Panc1 (cell line): ENCODE measurements around the gene TRABD2A. TPM values are rescaled to one million over a fixed set of nuclear protein-coding genes. Genes with fewer than 3 reads are reported as not detected.

Experiments used
- ATAC-seq: fragments of 200-7000 bp; cut with Tn5 transposase; 2 replicates; pipeline ENCODE4 v1.9.1; 2020; ENCODE audit warnings: mild to moderate bottlenecking, moderate library complexity
- BruUV-seq: library from RNA; stranded (reverse); fragments of 400-500 nt; replicated peaks from 2 replicates; lab custom pipeline; 2021; lab: Mats Ljungman, UMichigan
- CTCF ChIA-PET: fragments of 300-600 bp; sonication (Branson Sonifier 250); formaldehyde crosslinking; loops from one replicate; lab custom pipeline; 2022; ENCODE audit warnings: antibody characterized with exemption; lab: Charles Lee
- POLR2A ChIA-PET: fragments of 300-600 bp; sonication (Branson Sonifier 250); formaldehyde crosslinking; loops from one replicate; lab custom pipeline; 2022; ENCODE audit warnings: antibody characterized with exemption; lab: Charles Lee
- DNase-seq: peaks from one replicate; pipeline ENCODE4 v3.0.0-alpha.2; 2010; ENCODE audit warnings: low read depth, low spot score
- H3K27ac ChIP-seq: 2 replicates; pipeline ENCODE4 v1.5.1; 2011; ENCODE audit warnings: mild to moderate bottlenecking, low read length, inconsistent platforms
- H3K27me3 ChIP-seq: fragments of 200-500 bp; sonication (Bioruptor generic); 2 replicates; pipeline ENCODE4 v1.6.0; 2014; ENCODE audit warnings: low read length, inconsistent platforms; ENCODE audit not compliant: control insufficient read depth, insufficient read depth
- H3K36me3 ChIP-seq: fragments of 200-500 bp; sonication (Bioruptor generic); 2 replicates; pipeline ENCODE4 v1.5.1; 2014; ENCODE audit warnings: inconsistent platforms, mild to moderate bottlenecking, low read length, moderate library complexity; ENCODE audit not compliant: control insufficient read depth, insufficient read depth
- H3K4me1 ChIP-seq: 2 replicates; pipeline ENCODE4 v1.5.1; 2011; ENCODE audit warnings: inconsistent platforms, mild to moderate bottlenecking, low read length, moderate library complexity; ENCODE audit not compliant: control insufficient read depth, insufficient read depth
- H3K4me3 ChIP-seq, 2 experiments: 2 replicates each; pipeline ENCODE4 v1.5.1; 2011 to 2012; ENCODE audit warnings: low read depth in 2 of 2, low read length in 2 of 2, mild to moderate bottlenecking in 2 of 2, inconsistent platforms in 1 of 2, moderate library complexity in 1 of 2
- H3K9me3 ChIP-seq: fragments of 200-500 bp; sonication (Bioruptor generic); 2 replicates; pipeline ENCODE4 v1.5.1; 2014; ENCODE audit warnings: low read depth, mild to moderate bottlenecking, inconsistent platforms, low read length, moderate library complexity; ENCODE audit not compliant: control insufficient read depth, insufficient read depth
- POLR2AphosphoS5 ChIP-seq: IDR thresholded peaks from 2 replicates; pipeline ENCODE4 v1.6.1; 2012; ENCODE audit warnings: mild to moderate bottlenecking, low read depth, low read length, moderate library complexity
- SIN3A ChIP-seq: IDR thresholded peaks from 2 replicates; pipeline ENCODE4 v1.6.1; 2012; ENCODE audit warnings: low read depth, mild to moderate bottlenecking, low read length, moderate library complexity, borderline replicate concordance; ENCODE audit not compliant: insufficient read depth
- TCF7L2 ChIP-seq: IDR thresholded peaks from 2 replicates; pipeline ENCODE4 v1.6.1; 2011; ENCODE audit warnings: mild to moderate bottlenecking, low read depth, low read length, inconsistent platforms
- in situ Hi-C: cut with HindIII; loops from 2 replicates; pipeline ENCODE4 v1.10.0; 2016; ENCODE audit warnings: low sequenced_read_pairs, low pct_unique_long_range_greater_than_20kb
- intact Hi-C: fragments of 100-400 bp; cut with micrococcal nuclease; formaldehyde crosslinking; loops from one replicate; pipeline ENCODE4 v1.10.0; 2022; ENCODE audit not compliant: unreplicated experiment
- total RNA-seq: library from RNA; stranded (reverse); gene quantifications from one replicate; pipeline ENCODE4 v1.2.1, GENCODE V29; 2021; ENCODE audit not compliant: unreplicated experiment
- TF ChIP-seq, protein P1 (sequence below), 2 experiments: IDR thresholded peaks; 2 replicates each; pipeline ENCODE4 v1.6.1; 2011 to 2012; ENCODE audit warnings: low read depth in 2 of 2, control low read depth in 1 of 2, low read length in 1 of 2, mild to moderate bottlenecking in 1 of 2, moderate library complexity in 1 of 2; ENCODE audit not compliant: insufficient read depth in 1 of 2
- TF ChIP-seq, protein P2 (sequence below): fragments of 450-650 bp; IDR thresholded peaks from 2 replicates; pipeline ENCODE4 v1.5.1; 2017; ENCODE audit warnings: mild to moderate bottlenecking

TRABD2A gene
- total RNA-seq, 1 experiment from 2014 or later: 1.7 TPM

DNA sequence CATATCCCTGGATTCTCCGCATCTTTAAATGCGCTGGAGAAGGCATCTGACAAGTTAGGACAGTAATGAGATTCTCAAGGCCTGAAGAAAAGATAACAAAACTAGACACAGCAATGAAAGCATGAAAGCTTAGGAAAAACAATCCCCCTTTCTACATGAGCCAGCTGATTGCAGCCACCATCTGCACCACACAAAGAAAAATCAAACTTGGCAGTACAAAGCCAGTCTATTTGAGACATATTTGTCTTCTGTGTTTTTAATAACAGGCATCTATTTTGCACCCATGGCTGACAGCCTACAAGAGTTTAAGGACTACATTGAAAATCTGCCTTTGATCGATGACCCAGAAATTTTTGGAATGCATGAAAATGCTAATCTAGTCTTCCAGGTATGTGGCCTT is 83.6 kb downstream of the TRABD2A start:
- H3K4me1 ChIP-seq: no peaks in the 10 kb centered on the region
- no TSS peak for BruUV-seq
- POLR2A ChIA-PET: no interaction called here
- no peak for DNase-seq
- H3K27me3 ChIP-seq: no peaks in the 10 kb centered on the region
- TF ChIP-seq TCF7L2: no peak
- TF ChIP-seq POLR2AphosphoS5: no peak
- no peak for TF ChIP-seq SIN3A
- TF ChIP-seq, protein P1, sequence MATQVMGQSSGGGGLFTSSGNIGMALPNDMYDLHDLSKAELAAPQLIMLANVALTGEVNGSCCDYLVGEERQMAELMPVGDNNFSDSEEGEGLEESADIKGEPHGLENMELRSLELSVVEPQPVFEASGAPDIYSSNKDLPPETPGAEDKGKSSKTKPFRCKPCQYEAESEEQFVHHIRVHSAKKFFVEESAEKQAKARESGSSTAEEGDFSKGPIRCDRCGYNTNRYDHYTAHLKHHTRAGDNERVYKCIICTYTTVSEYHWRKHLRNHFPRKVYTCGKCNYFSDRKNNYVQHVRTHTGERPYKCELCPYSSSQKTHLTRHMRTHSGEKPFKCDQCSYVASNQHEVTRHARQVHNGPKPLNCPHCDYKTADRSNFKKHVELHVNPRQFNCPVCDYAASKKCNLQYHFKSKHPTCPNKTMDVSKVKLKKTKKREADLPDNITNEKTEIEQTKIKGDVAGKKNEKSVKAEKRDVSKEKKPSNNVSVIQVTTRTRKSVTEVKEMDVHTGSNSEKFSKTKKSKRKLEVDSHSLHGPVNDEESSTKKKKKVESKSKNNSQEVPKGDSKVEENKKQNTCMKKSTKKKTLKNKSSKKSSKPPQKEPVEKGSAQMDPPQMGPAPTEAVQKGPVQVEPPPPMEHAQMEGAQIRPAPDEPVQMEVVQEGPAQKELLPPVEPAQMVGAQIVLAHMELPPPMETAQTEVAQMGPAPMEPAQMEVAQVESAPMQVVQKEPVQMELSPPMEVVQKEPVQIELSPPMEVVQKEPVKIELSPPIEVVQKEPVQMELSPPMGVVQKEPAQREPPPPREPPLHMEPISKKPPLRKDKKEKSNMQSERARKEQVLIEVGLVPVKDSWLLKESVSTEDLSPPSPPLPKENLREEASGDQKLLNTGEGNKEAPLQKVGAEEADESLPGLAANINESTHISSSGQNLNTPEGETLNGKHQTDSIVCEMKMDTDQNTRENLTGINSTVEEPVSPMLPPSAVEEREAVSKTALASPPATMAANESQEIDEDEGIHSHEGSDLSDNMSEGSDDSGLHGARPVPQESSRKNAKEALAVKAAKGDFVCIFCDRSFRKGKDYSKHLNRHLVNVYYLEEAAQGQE (IDR thresholded peaks at IDR 0.05; ENCODE audit: insufficient read depth in 1 of 2, low read depth in 2 of 2, low read length in 1 of 2): no peak
- TF ChIP-seq, protein P2, sequence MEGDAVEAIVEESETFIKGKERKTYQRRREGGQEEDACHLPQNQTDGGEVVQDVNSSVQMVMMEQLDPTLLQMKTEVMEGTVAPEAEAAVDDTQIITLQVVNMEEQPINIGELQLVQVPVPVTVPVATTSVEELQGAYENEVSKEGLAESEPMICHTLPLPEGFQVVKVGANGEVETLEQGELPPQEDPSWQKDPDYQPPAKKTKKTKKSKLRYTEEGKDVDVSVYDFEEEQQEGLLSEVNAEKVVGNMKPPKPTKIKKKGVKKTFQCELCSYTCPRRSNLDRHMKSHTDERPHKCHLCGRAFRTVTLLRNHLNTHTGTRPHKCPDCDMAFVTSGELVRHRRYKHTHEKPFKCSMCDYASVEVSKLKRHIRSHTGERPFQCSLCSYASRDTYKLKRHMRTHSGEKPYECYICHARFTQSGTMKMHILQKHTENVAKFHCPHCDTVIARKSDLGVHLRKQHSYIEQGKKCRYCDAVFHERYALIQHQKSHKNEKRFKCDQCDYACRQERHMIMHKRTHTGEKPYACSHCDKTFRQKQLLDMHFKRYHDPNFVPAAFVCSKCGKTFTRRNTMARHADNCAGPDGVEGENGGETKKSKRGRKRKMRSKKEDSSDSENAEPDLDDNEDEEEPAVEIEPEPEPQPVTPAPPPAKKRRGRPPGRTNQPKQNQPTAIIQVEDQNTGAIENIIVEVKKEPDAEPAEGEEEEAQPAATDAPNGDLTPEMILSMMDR: no peak
- no peak overlapping the region for H3K27ac ChIP-seq
- intact Hi-C loops: no loop called here
- in situ Hi-C loops: no loop called here
- ATAC-seq: no peak
- H3K4me3 ChIP-seq: no peak overlapping the region
- CTCF ChIA-PET: no interaction called here
- H3K36me3 ChIP-seq: no peaks in the 10 kb centered on the region
- no peaks in the 10 kb centered on the region for H3K9me3 ChIP-seq

DNA sequence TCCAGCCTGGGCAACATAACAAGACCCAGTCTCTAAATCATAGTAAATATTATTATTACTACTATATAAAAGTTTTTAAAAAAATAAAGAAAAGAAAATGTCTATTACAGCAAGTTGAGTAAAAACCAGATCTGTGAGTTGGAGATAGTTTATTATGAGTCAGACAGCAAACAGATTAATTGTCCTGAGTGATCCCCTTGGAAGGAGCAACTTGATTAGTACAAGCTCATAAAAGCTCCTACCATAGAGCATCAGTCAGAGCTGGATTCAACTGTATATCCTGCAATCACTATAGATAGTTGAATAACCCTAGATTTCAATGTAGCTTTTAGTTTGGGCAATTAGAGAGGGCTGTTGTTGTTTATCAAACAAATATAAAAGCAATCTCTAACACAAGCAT is 84.1 kb downstream of the TRABD2A start:
- Histone ChIP-seq H3K27me3 (no peaks in the 10 kb centered on the region), H3K27ac (no peak overlapping the region), H3K36me3 (no peaks in the 10 kb centered on the region), H3K4me1 (no peaks in the 10 kb centered on the region), H3K4me3 (no peak overlapping the region), H3K9me3 (no peaks in the 10 kb centered on the region)
- ChIA-PET POLR2A (interaction anchor here (0.6 kb wide), 1 partner anchor 79 kb away, joined by 3 read pairs; no protein-coding TSS in a partner anchor), CTCF (no interaction called here)
- in situ Hi-C loops (no loop called here), intact Hi-C loops (no loop called here)
- TF ChIP-seq POLR2AphosphoS5 (no peak), TCF7L2 (no peak), SIN3A (no peak)
- TF ChIP-seq, protein P2: no peak
- TF ChIP-seq, protein P1 (IDR thresholded peaks at IDR 0.05; ENCODE audit: insufficient read depth in 1 of 2, low read depth in 2 of 2, low read length in 1 of 2): no peak
- no TSS peak for BruUV-seq
- no peak for ATAC-seq
- no peak for DNase-seq
